NB4 (cell line): Measurements from ENCODE around the gene PLXDC1.

Source experiments
- DNase-seq: peaks from one replicate; pipeline ENCODE4 v3.0.0; 2010; ENCODE audit warnings: low read depth
- H3K4me3 ChIP-seq: one replicate; pipeline ENCODE4 v1.5.1; 2011; ENCODE audit warnings: mild to moderate bottlenecking, low read depth, low read length, moderate library complexity
- MYC ChIP-seq: IDR thresholded peaks from 2 replicates; pipeline ENCODE4 v1.6.1; 2011; ENCODE audit warnings: low read depth, low read length
- POLR2A ChIP-seq: IDR thresholded peaks from 2 replicates; pipeline ENCODE4 v1.6.1; 2011; ENCODE audit warnings: mild to moderate bottlenecking; ENCODE audit not compliant: insufficient read length; ENCODE audit errors: extremely low read depth
- TF ChIP-seq, protein P1 (sequence below): IDR thresholded peaks from one replicate; pipeline ENCODE4 v1.5.1; 2012; ENCODE audit warnings: low read depth, low read length
- TF ChIP-seq, protein P2 (sequence below): IDR thresholded peaks from 2 replicates; pipeline ENCODE4 v1.6.1; 2011; ENCODE audit warnings: low read depth, low read length

PLXDC1 gene

GRCh38 chr17:39141294-39141693, 10.1 kb downstream of the PLXDC1 start:
- TF ChIP-seq POLR2A (no peak), MYC (no peak)
- TF ChIP-seq, protein P1, sequence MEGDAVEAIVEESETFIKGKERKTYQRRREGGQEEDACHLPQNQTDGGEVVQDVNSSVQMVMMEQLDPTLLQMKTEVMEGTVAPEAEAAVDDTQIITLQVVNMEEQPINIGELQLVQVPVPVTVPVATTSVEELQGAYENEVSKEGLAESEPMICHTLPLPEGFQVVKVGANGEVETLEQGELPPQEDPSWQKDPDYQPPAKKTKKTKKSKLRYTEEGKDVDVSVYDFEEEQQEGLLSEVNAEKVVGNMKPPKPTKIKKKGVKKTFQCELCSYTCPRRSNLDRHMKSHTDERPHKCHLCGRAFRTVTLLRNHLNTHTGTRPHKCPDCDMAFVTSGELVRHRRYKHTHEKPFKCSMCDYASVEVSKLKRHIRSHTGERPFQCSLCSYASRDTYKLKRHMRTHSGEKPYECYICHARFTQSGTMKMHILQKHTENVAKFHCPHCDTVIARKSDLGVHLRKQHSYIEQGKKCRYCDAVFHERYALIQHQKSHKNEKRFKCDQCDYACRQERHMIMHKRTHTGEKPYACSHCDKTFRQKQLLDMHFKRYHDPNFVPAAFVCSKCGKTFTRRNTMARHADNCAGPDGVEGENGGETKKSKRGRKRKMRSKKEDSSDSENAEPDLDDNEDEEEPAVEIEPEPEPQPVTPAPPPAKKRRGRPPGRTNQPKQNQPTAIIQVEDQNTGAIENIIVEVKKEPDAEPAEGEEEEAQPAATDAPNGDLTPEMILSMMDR = no peak
- TF ChIP-seq, protein P2, sequence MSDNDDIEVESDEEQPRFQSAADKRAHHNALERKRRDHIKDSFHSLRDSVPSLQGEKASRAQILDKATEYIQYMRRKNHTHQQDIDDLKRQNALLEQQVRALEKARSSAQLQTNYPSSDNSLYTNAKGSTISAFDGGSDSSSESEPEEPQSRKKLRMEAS = no peak
- no peak for DNase-seq
- no peak overlapping the region for H3K4me3 ChIP-seq

GRCh38 chr17:39139561-39139960, 11.9 kb downstream of the PLXDC1 start:
- no peak overlapping the region for H3K4me3 ChIP-seq
- TF ChIP-seq POLR2A = no peak
- TF ChIP-seq, protein P1 = no peak
- no peak for TF ChIP-seq MYC
- TF ChIP-seq, protein P2 = no peak
- no peak for DNase-seq

DNA sequence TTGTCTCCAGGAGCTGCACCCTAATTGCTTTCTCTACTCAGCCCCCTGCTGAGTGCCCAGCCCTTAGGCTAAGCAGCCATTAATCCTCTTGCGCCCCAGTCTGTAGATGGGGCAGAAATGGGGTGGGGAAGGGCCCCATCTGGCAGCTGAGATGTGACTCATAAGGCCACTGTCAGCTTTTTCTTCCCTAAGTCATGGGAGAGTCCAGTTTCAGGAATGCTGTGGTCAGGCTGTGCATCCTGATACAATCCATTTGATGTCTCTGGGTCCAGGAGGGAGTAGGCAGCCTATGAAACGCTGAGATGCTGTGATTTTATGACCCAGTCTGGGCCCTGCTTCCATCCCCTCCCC, 12.3 kb downstream of the PLXDC1 start:
- TF ChIP-seq, protein P2 = no peak
- TF ChIP-seq, protein P1 = no peak
- no peak for TF ChIP-seq POLR2A
- no peak for TF ChIP-seq MYC
- DNase-seq = no peak
- H3K4me3 ChIP-seq = no peak overlapping the region

DNA sequence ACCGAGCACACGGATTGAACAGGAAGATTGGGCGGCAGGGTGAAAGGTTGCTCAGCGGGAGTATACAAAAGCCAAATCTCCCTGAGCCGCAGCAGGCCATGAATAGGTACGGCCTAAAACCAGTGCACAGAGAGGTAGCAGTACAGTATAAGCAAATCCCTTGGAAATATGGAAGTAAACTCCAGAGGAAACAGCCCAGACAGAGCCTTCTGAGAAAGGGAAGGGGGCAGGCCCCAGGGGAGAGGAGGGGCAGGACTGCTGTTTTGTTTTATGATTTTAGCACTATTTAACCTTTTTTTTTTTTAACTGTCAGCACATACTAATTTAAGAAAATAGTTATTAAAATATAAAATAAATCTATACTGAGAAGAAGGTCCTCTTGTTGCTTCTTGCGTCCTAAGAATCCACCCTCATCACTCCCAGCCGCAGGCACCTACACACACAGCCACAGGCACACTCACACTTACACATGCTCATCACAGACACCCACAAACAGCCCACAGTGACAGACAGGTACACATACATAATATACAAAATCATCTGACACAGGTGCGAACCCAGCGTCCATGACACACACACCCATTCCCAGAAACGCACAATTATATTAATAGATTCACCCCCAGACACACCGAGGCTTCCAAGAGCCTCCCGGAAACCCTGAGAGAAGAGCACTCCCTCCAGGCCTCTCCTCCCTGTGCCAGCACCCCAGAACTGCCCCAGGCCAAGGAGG, 12.8 kb downstream of the PLXDC1 start:
- TF ChIP-seq MYC (no peak), POLR2A (no peak)
- TF ChIP-seq, protein P1 = no peak
- TF ChIP-seq, protein P2 = no peak
- no peak for DNase-seq
- no peak overlapping the region for H3K4me3 ChIP-seq

DNA sequence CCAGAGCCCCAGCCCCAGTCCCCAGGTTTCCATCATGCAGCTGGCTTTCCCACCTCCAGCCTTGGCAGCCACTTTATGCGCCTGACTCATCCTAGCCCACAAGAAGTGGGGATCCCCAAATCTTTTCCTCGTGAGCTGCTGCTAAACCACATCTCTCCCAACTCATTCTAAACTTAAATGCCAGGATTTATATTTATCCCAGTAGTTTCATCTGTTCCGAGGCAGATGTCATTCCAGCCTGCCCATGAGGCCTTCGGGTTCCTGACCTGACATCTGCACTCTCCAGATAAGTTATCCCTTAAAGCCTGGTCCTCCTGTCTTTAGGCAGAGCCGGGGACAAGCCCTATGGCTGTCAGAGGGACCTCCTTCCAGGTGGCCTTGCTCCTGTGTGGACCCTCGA, 16.6 kb downstream of the PLXDC1 start:
- TF ChIP-seq POLR2A (no peak), MYC (no peak)
- TF ChIP-seq, protein P2 = no peak
- TF ChIP-seq, protein P1 = no peak
- H3K4me3 ChIP-seq = no peak overlapping the region
- DNase-seq = no peak
